H1 (cell line): Measurements from ENCODE around the gene TARS2. TPM values are rescaled to one million over a fixed set of nuclear protein-coding genes. Genes with fewer than 3 reads are reported as not detected.
A peak's percentile ranks its signal among the peaks of the same experiment; 100 is the strongest.

Experiments
- CTCF ChIA-PET: fragments of 300-600 bp; sonication (Branson Sonifier 250); formaldehyde crosslinking; loops from one replicate; lab custom pipeline; 2021; ENCODE audit not compliant: partially characterized antibody; lab: Charles Lee
- POLR2A ChIA-PET: fragments of 300-600 bp; sonication (Branson Sonifier 250); formaldehyde crosslinking; loops from one replicate; lab custom pipeline; 2021; ENCODE audit warnings: inconsistent platforms; ENCODE audit not compliant: partially characterized antibody; lab: Charles Lee
- DNase-seq, 2 experiments: peaks; one replicate each; pipeline versions ENCODE4 v3.0.0 to v3.0.0-alpha.2; 2010 to 2022; ENCODE audit warnings: low spot score in 2 of 2, low read depth in 1 of 2, mixed read lengths in 1 of 2
- FAIRE-seq: peaks from 2 replicates; lab custom pipeline; 2011; peaks lifted over from hg19 to GRCh38; lab: Jason Lieb, UNC
- H2AFZ ChIP-seq: 2 replicates; pipeline ENCODE4 v1.8.1; 2012; ENCODE audit warnings: low read length, inconsistent platforms
- H2AK5ac ChIP-seq: 2 replicates; pipeline ENCODE4 v1.6.1; 2013; ENCODE audit warnings: low read depth, low read length
- H2BK120ac ChIP-seq: replicated peaks from 2 replicates; pipeline ENCODE3; 2013; ENCODE audit warnings: low read depth, low read length, inconsistent platforms
- H2BK12ac ChIP-seq: 2 replicates; pipeline ENCODE4 v1.6.1; 2013; ENCODE audit warnings: low read depth, low read length
- H2BK15ac ChIP-seq: 2 replicates; pipeline ENCODE4 v1.6.1; 2013; ENCODE audit warnings: low read length
- H2BK20ac ChIP-seq: 2 replicates; pipeline ENCODE4 v1.6.1; 2013; ENCODE audit warnings: low read length
- H2BK5ac ChIP-seq: 2 replicates; pipeline ENCODE4 v1.6.1; 2013; ENCODE audit warnings: low read depth, low read length
- H3K14ac ChIP-seq: 2 replicates; pipeline ENCODE4 v1.6.1; 2013; ENCODE audit warnings: inconsistent platforms; ENCODE audit not compliant: insufficient read length
- H3K18ac ChIP-seq: 2 replicates; pipeline ENCODE4 v1.6.1; 2013; ENCODE audit warnings: low read length; ENCODE audit errors: extremely low read depth
- H3K23ac ChIP-seq: 2 replicates; pipeline ENCODE4 v1.6.1; 2013; ENCODE audit warnings: inconsistent platforms; ENCODE audit not compliant: insufficient read length
- H3K23me2 ChIP-seq: 2 replicates; pipeline ENCODE4 v1.6.1; 2013; ENCODE audit warnings: low read depth, low read length
- H3K27ac ChIP-seq: 2 replicates; pipeline ENCODE4 v1.6.1; 2011; ENCODE audit warnings: low read depth, low read length, inconsistent platforms
- H3K27me3 ChIP-seq, 4 experiments: replicated peaks in 1 of 4; 1 replicate in 1 of 4; 2 replicates in 3 of 4; pipeline versions ENCODE4 v1.6.1 to v1.8.1; 2011 to 2013; ENCODE audit warnings: low read length in 3 of 4, mild to moderate bottlenecking in 3 of 4, inconsistent platforms in 2 of 4, mixed read lengths in 2 of 4, moderate library complexity in 1 of 4; ENCODE audit not compliant: control insufficient read depth in 3 of 4, insufficient read depth in 3 of 4; ENCODE audit errors: extremely low read depth in 1 of 4
- H3K36me3 ChIP-seq, 4 experiments: 2 replicates each; pipeline versions ENCODE4 v1.6.1 to v1.8.1; 2011 to 2013; ENCODE audit warnings: mild to moderate bottlenecking in 4 of 4, low read length in 3 of 4, moderate library complexity in 2 of 4, control low read depth in 1 of 4, inconsistent platforms in 1 of 4; ENCODE audit not compliant: insufficient read depth in 4 of 4, control insufficient read depth in 2 of 4
- H3K4ac ChIP-seq: replicated peaks from 2 replicates; pipeline ENCODE3; 2013; ENCODE audit warnings: low read length, low read depth, mixed read lengths, inconsistent platforms; ENCODE audit not compliant: insufficient read length
- H3K4me1 ChIP-seq, 4 experiments: replicated peaks in 1 of 4; 1 replicate in 1 of 4; 2 replicates in 3 of 4; pipeline versions ENCODE4 v1.6.1 to v1.8.1; 2011 to 2013; ENCODE audit warnings: low read length in 3 of 4, inconsistent platforms in 2 of 4, mixed read lengths in 1 of 4; ENCODE audit not compliant: insufficient read depth in 4 of 4, control insufficient read depth in 3 of 4
- H3K4me2 ChIP-seq, 2 experiments: 2 replicates each; pipeline versions ENCODE4 v1.6.1 to v1.8.1; 2011 to 2013; ENCODE audit warnings: low read depth in 2 of 2, low read length in 2 of 2, control low read depth in 1 of 2, inconsistent platforms in 1 of 2, mild to moderate bottlenecking in 1 of 2; ENCODE audit not compliant: insufficient read depth in 1 of 2
- H3K4me3 ChIP-seq, 4 experiments: fragments of 200-600, 300-600 bp in 1 of 4; sonication (generic), shearing (Covaris generic), sonication (Bioruptor Twin) in 1 of 4; 2 replicates each; pipeline versions ENCODE4 v1.5.1 to v1.8.1; 2011 to 2016; ENCODE audit warnings: low read length in 4 of 4, low read depth in 3 of 4, control low read depth in 2 of 4, inconsistent platforms in 2 of 4, mild to moderate bottlenecking in 2 of 4, mixed read lengths in 1 of 4, moderate library complexity in 1 of 4; ENCODE audit not compliant: insufficient read depth in 2 of 4; ENCODE audit errors: extremely low read depth in 1 of 4
- H3K56ac ChIP-seq: replicated peaks from 2 replicates; pipeline ENCODE3; 2013; ENCODE audit warnings: low read depth, mild to moderate bottlenecking, mixed read lengths, low read length, inconsistent platforms; ENCODE audit not compliant: insufficient read length
- H3K79me1 ChIP-seq: 2 replicates; pipeline ENCODE4 v1.6.1; 2013; ENCODE audit warnings: low read depth, low read length, control low read depth
- H3K79me2 ChIP-seq, 2 experiments: 2 replicates each; pipeline versions ENCODE4 v1.6.1 to v1.8.1; 2012 to 2013; ENCODE audit warnings: low read length in 2 of 2, mild to moderate bottlenecking in 2 of 2, inconsistent platforms in 1 of 2; ENCODE audit not compliant: insufficient read depth in 2 of 2, control insufficient read depth in 1 of 2
- H3K9ac ChIP-seq, 4 experiments: replicated peaks in 1 of 4; 1 replicate in 1 of 4; 2 replicates in 3 of 4; pipeline versions ENCODE4 v1.6.1 to v1.8.1; 2011 to 2013; ENCODE audit warnings: low read depth in 3 of 4, low read length in 3 of 4, control low read depth in 2 of 4, mild to moderate bottlenecking in 2 of 4, moderate library complexity in 2 of 4, inconsistent platforms in 1 of 4; ENCODE audit errors: extremely low read depth in 1 of 4
- H3K9me3 ChIP-seq, 2 experiments: 2 replicates each; pipeline versions ENCODE4 v1.6.1 to v1.8.1; 2012 to 2013; ENCODE audit warnings: mild to moderate bottlenecking in 2 of 2, moderate library complexity in 2 of 2, control low read depth in 1 of 2, inconsistent platforms in 1 of 2, low read depth in 1 of 2, low read length in 1 of 2, mixed read lengths in 1 of 2; ENCODE audit not compliant: insufficient read depth in 2 of 2
- H4K20me1 ChIP-seq, 2 experiments: replicated peaks in 1 of 2; 2 replicates each; pipeline versions ENCODE3 to v1.8.1; 2011 to 2013; ENCODE audit warnings: inconsistent platforms in 2 of 2, low read length in 2 of 2, mild to moderate bottlenecking in 1 of 2; ENCODE audit not compliant: insufficient read depth in 2 of 2, control insufficient read depth in 1 of 2
- H4K5ac ChIP-seq: 2 replicates; pipeline ENCODE4 v1.6.1; 2013; ENCODE audit warnings: low read length, low read depth, mixed read lengths, inconsistent platforms; ENCODE audit not compliant: insufficient read length
- H4K8ac ChIP-seq: 2 replicates; pipeline ENCODE4 v1.8.0; 2013; ENCODE audit warnings: mild to moderate bottlenecking, moderate library complexity, low read length, inconsistent platforms; ENCODE audit not compliant: insufficient read depth; ENCODE audit errors: extremely low read depth
- H4K91ac ChIP-seq: replicated peaks from 2 replicates; pipeline ENCODE3; 2013; ENCODE audit warnings: low read length, mixed read lengths, inconsistent platforms; ENCODE audit not compliant: insufficient read length
- ASH2L ChIP-seq: fragments of 200-600, 300-600 bp; sonication (generic); IDR thresholded peaks from one replicate; pipeline ENCODE4 v1.7.1; 2017; ENCODE audit warnings: low read length
- BACH1 ChIP-seq: IDR thresholded peaks from 2 replicates; pipeline ENCODE4 v1.6.1; 2012; ENCODE audit warnings: low read length, improper control_type of control experiment
- EP300 ChIP-seq, 2 experiments: IDR thresholded peaks; 1 replicate in 1 of 2; 2 replicates in 1 of 2; pipeline ENCODE4 v1.6.1; 2011 to 2012; ENCODE audit warnings: low read depth in 2 of 2, low read length in 2 of 2, mild to moderate bottlenecking in 2 of 2, borderline replicate concordance in 1 of 2, inconsistent platforms in 1 of 2, moderate library complexity in 1 of 2
- GABPA ChIP-seq: IDR thresholded peaks from 2 replicates; pipeline ENCODE4 v1.6.1; 2011; ENCODE audit warnings: mild to moderate bottlenecking, low read length, moderate library complexity, borderline replicate concordance; ENCODE audit not compliant: insufficient read depth
- HDAC6 ChIP-seq: IDR thresholded peaks from one replicate; pipeline ENCODE4 v1.7.1; 2012; ENCODE audit warnings: low read depth, mild to moderate bottlenecking, inconsistent platforms, low read length, moderate library complexity
- SAP30 ChIP-seq: fragments of 300-600 bp; sonication (generic); IDR thresholded peaks from 2 replicates; pipeline ENCODE4 v1.7.1; 2012; ENCODE audit warnings: low read length, moderate library complexity, mild to moderate bottlenecking, inconsistent platforms; ENCODE audit not compliant: insufficient read depth, insufficient replicate concordance
- SIN3A ChIP-seq, 2 experiments: IDR thresholded peaks in 1 of 2; conservative IDR thresholded peaks in 1 of 2; 2 replicates each; pipeline ENCODE4 v1.6.1; 2011 to 2012; ENCODE audit warnings: low read length in 2 of 2, improper control_type of control experiment in 1 of 2, low read depth in 1 of 2, mild to moderate bottlenecking in 1 of 2
- SIX5 ChIP-seq: IDR thresholded peaks from 2 replicates; pipeline ENCODE4 v1.6.1; 2011; ENCODE audit warnings: mild to moderate bottlenecking, low read depth, low read length
- SP1 ChIP-seq: IDR thresholded peaks from 2 replicates; pipeline ENCODE4 v1.6.1; 2011; ENCODE audit warnings: low read depth, low read length
- TEAD4 ChIP-seq: IDR thresholded peaks from 2 replicates; pipeline ENCODE4 v1.6.1; 2012; ENCODE audit warnings: low read depth, low read length, inconsistent platforms, mixed read lengths
- WGBS, 2 experiments: shearing (Covaris generic) in 1 of 2; methylation state at CpG; one replicate each; pipeline versions ENCODE4 v1.1.6 to v1.1.7; 2013 to 2015; ENCODE audit warnings: low lambda C conversion rate in 2 of 2, mixed read lengths in 2 of 2, inconsistent platforms in 1 of 2, low coverage in 1 of 2, missing lambda C conversion rate in 1 of 2; ENCODE audit not compliant: insufficient replicate concordance in 2 of 2, insufficient coverage in 1 of 2, insufficient read length in 1 of 2; ENCODE audit errors: extremely low coverage in 1 of 2, missing lambda C conversion rate in 1 of 2; 5-methylcytosine and 5-hydroxymethylcytosine counted together
- polyA plus RNA-seq, 7 experiments: library from polyadenylated mRNA; depleted of rRNA in 3 of 7; stranded (reverse) in 5 of 7; unstranded in 2 of 7; fragments of >200 nt in 5 of 7; fragments of 200-250 nt in 2 of 7; gene quantifications; 1 replicate in 5 of 7; 2 replicates in 1 of 7; 4 replicates in 1 of 7; pipeline versions ENCODE4 v1.2.1 to v1.2.3, GENCODE V29; 2011 to 2013; ENCODE audit warnings: missing spikeins in 2 of 7, mixed read lengths in 2 of 7
- total RNA-seq: library from RNA; stranded (reverse); fragmentation: NEBNext Ultra II Directional; extraction: Animal tissue kit (Norgen Biotek cat#: 25700); gene quantifications from 2 replicates; pipeline ENCODE4 v1.2.1, GENCODE V29; 2021

The TARS2 gene
- total and polyA plus RNA-seq, 2 of the 8 experiments (the other 6 are each of a cell fraction or from before 2014, with no cell fraction given): 38.9 to 39.1 TPM

DNA sequence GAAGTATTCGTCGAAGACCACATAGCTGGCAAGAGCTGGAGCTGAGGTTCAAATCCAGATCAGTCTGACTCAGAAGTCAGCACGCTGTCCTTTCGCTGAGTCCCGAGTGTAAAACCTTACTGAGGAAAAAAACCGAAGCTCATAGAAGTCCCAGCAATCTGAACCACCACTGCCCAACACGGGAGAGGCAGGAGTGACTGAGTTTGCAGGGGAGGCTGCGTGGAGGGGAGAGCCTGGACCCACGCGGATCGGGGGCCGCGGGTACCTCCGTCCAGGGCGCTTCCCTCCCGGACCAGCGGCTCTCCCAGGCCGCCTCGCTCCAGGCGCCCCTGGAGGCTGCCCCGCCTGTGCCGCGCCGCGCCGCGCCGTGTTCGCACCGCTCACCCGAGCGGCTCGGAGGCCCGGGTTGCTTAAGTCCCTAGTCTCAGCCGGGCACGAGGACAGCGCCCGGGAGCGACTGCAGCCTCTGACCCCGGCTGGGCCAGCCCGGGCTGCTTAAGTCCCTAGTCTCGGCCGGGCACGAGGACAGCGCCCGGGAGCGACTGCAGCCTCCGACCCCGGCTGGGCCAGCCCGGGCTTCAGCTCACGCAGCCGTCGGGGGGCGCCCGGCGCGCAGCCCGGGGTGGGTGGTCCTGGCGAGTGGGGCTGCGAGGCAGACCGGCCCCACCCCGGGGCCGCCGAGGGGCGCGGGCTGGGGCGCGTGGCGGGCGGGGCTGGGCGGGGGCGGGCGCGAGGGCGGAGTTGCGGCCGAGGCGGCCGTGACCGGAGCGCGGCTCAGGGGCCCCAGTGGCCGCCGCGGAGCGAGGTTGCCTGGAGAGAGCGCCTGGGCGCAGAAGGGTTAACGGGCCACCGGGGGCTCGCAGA lies 61.6 kb downstream of the TARS2 start, which contains the start of gene ADAMTSL4:
Gene ADAMTSL4, plus strand, starts transcription at position 777 of the 864 bp plus-strand sequence. CDS start 2,881 bp downstream, outside the sequence.
- Histone ChIP-seq H4K20me1 (peaks cover 1 to 2% of the 10 kb centered on the region in 2 experiments), H2AFZ (peak within 1 kb of the TSS; percentile 95; the same call in 1 of the 2 replicates), H2BK20ac (no peak within 1 kb of the TSS), H2AK5ac (0 out of 2 replicates have a peak within 1 kb of the TSS, but pooled peaks have one; percentile 41), H4K8ac (peak within 1 kb of the TSS; percentile 83), H2BK120ac (peak within 1 kb of the TSS; percentile 87), H3K23ac (no peak within 1 kb of the TSS), H4K5ac (no peak within 1 kb of the TSS), H3K4ac (peak within 1 kb of the TSS; percentile 78), H2BK15ac (no peak within 1 kb of the TSS), H3K79me1 (no peaks in the 10 kb centered on the region), H2BK5ac (no peak within 1 kb of the TSS), H3K4me1 (peaks cover 2 to 19% (median 11%) of the 10 kb centered on the region in 4 experiments), H3K14ac (no peak within 1 kb of the TSS), H3K27ac (no peak within 1 kb of the TSS), H3K56ac (no peak within 1 kb of the TSS), H3K23me2 (peaks cover 5% of the 10 kb centered on the region; the same call in 1 of the 2 replicates), H3K27me3 (peaks cover 0 to 19% (median 10%) of the 10 kb centered on the region in 4 experiments; a peak in 5 of 7 replicates), H2BK12ac (peak within 1 kb of the TSS; percentile 50; the same call in 1 of the 2 replicates), H4K91ac (peak within 1 kb of the TSS; percentile 65), H3K9ac (peak within 1 kb of the TSS in 3 of 4 experiments; percentile 27 to 71 (median 35); a peak in 5 of 7 replicates), H3K4me2 (peak within 1 kb of the TSS; percentile 96 to 97), H3K79me2 (no peaks in the 10 kb centered on the region), H3K36me3 (no peaks in the 10 kb centered on the region), H3K9me3 (no peaks in the 10 kb centered on the region), H3K4me3 (peak within 1 kb of the TSS; percentile 51 to 65 (median 53)), H3K18ac (peak within 1 kb of the TSS; percentile 32; the same call in 1 of the 2 replicates)
- POLR2A ChIA-PET: interaction anchor here (0.7 to 43.7 kb wide), 9 partner anchors 12 to 449 kb away, joined by 3 to 1380 read pairs (median 9); partner anchors contain the start of genes ENSA, FALEC and MCL1
- 4% methylated on average over 45 of the region's 91 CpGs; no CpG with 5 or more reads in 1 of the 2 experiments for WGBS, 2 experiments
- CTCF ChIA-PET: interaction anchor here (0.6 to 6.3 kb wide), 9 partner anchors 9 to 150 kb away, joined by 3 to 65 read pairs (median 3); no protein-coding TSS in a partner anchor
- FAIRE-seq (no peak), DNase-seq (no peak)
- TF ChIP-seq BACH1: no peak
- TF ChIP-seq HDAC6: no peak
- no peak for TF ChIP-seq SP1
- no peak for TF ChIP-seq EP300 (IDR thresholded peaks at IDR 0.05; ENCODE audit: borderline replicate concordance in 1 of 2, low read depth in 2 of 2, low read length in 2 of 2)
- TF ChIP-seq GABPA: 0 out of 2 replicates have a peak, but pooled peaks have one; percentile 20
- TF ChIP-seq TEAD4: no peak
- peak; percentile 62 for TF ChIP-seq ASH2L
- peak in 1 of 2 experiments; percentile 30; a peak in 1 of 4 replicates for TF ChIP-seq SIN3A (conservative IDR thresholded peaks at IDR 0.05 in 1 of 2, IDR thresholded peaks at IDR 0.05 in 1 of 2; ENCODE audit: low read depth in 1 of 2, low read length in 2 of 2)
- no peak for TF ChIP-seq SAP30
- TF ChIP-seq SIX5: no peak
